ENCODE measurements around the gene MAD1L1. TPM values are rescaled to one million over a fixed set of nuclear protein-coding genes. Genes with fewer than 3 reads are reported as not detected.

The MAD1L1 gene
- total and polyA plus RNA-seq, 4 donors, result 43.0 to 54.9 (median 49.9) TPM

DNA sequence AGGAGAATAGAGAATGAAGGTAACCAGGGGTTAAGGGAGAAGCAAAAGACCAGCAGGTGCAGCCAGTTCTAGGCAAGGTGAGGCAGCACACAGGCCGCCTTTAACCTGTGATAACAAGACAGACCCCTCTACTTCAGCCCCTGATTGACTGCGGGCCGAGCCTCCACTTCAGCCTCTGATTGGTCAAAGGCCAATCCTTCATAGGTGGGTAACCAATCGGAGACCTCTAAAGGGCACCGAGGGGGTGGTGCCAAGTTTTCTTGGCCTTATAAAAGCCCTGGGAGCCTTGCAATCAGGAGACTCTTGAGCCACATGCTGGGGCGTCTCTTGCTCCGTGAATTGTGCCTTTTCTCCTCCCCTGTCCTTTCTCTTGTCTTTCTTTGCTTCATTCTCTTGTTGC is 463.9 kb downstream of the MAD1L1 start:
- Histone ChIP-seq H3K9me3 (ENCODE audit: control insufficient read depth in 4 of 4, insufficient read depth in 3 of 4, low read length in 3 of 4) (peaks cover 0 to 6% (median 0%) of the 10 kb centered on the region in 4 donors), H3K36me3 (ENCODE audit: control insufficient read depth in 4 of 4, insufficient read depth in 4 of 4, low read length in 4 of 4) (no peaks in the 10 kb centered on the region), H3K27me3 (ENCODE audit: control insufficient read depth in 3 of 3, insufficient read depth in 3 of 3, low read length in 2 of 3) (no peaks in the 10 kb centered on the region), H3K9ac (ENCODE audit: insufficient read depth in 1 of 2, low read length in 2 of 2) (no peak overlapping the region), H3K4me3 (no peak overlapping the region), H3K4me1 (ENCODE audit: control insufficient read depth in 5 of 5, insufficient read depth in 5 of 5, low read length in 5 of 5) (no peaks in the 10 kb centered on the region), H3K27ac (ENCODE audit: low read depth in 1 of 2, low read length in 1 of 2) (no peak overlapping the region)
- TF ChIP-seq, protein P1, sequence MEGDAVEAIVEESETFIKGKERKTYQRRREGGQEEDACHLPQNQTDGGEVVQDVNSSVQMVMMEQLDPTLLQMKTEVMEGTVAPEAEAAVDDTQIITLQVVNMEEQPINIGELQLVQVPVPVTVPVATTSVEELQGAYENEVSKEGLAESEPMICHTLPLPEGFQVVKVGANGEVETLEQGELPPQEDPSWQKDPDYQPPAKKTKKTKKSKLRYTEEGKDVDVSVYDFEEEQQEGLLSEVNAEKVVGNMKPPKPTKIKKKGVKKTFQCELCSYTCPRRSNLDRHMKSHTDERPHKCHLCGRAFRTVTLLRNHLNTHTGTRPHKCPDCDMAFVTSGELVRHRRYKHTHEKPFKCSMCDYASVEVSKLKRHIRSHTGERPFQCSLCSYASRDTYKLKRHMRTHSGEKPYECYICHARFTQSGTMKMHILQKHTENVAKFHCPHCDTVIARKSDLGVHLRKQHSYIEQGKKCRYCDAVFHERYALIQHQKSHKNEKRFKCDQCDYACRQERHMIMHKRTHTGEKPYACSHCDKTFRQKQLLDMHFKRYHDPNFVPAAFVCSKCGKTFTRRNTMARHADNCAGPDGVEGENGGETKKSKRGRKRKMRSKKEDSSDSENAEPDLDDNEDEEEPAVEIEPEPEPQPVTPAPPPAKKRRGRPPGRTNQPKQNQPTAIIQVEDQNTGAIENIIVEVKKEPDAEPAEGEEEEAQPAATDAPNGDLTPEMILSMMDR (IDR thresholded peaks at IDR 0.05; ENCODE audit: control extremely low read depth, extremely low read depth), result no peak
- no peak for ATAC-seq (ENCODE audit: insufficient read depth, low FRiP score)
- 90 to 93% methylated on average over 7 of the region's 7 CpGs for WGBS, 2 donors
- DNase-seq, result no peak

DNA sequence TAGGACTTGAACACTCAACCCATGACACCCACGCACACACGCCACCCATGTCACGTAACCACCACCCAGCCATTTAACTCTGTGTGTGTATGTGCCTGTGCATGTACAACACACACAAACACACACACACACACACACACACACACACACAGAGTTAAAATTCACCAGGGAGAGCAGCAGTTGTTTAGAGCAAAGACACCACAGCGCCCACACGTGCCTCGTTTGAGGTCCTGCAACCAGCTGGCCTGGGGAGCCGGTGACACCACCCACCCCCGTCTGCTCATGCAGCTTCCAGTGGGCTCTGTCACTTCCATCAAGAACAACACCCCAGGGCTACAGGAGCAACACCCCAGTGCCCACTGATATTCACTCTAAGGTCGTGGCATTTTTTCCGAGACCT is 465.2 kb downstream of the MAD1L1 start:
- TF ChIP-seq, protein P1 (IDR thresholded peaks at IDR 0.05; ENCODE audit: control extremely low read depth, extremely low read depth), result no peak
- no peaks in the 10 kb centered on the region for H3K4me1 ChIP-seq (ENCODE audit: control insufficient read depth in 5 of 5, insufficient read depth in 5 of 5, low read length in 5 of 5)
- H3K27me3 ChIP-seq (ENCODE audit: control insufficient read depth in 3 of 3, insufficient read depth in 3 of 3, low read length in 2 of 3), result no peaks in the 10 kb centered on the region
- no peak overlapping the region for H3K4me3 ChIP-seq
- H3K27ac ChIP-seq (ENCODE audit: low read depth in 1 of 2, low read length in 1 of 2), result no peak overlapping the region
- 61 to 63% methylated on average over 10 of the region's 10 CpGs for WGBS, 2 donors
- peaks cover 0 to 12% (median 0%) of the 10 kb centered on the region in 4 donors for H3K9me3 ChIP-seq (ENCODE audit: control insufficient read depth in 4 of 4, insufficient read depth in 3 of 4, low read length in 3 of 4)
- no peaks in the 10 kb centered on the region for H3K36me3 ChIP-seq (ENCODE audit: control insufficient read depth in 4 of 4, insufficient read depth in 4 of 4, low read length in 4 of 4)
- ATAC-seq (ENCODE audit: insufficient read depth, low FRiP score) (no peak), DNase-seq (no peak)
- H3K9ac ChIP-seq (ENCODE audit: insufficient read depth in 1 of 2, low read length in 2 of 2), result no peak overlapping the region

Small RNA genes within 50 kb of the gene (small RNA-seq; reads per million reads assigned to genes)
- gene MIR4655 (ENCODE audit: low replicate concordance), result not detected

Other genes with a start within 250 kb of the MAD1L1 start
- gene MRM2, start 9.3 kb upstream of the MAD1L1 start, total RNA-seq, result 10 to 100 TPM; 18.7 to 24.7 TPM
- gene MRM2, start 9.3 kb upstream of the MAD1L1 start, polyA plus RNA-seq, result 10 to 100 TPM; 21.5 to 25.5 TPM
- 10 to 100 TPM in 1 of 2 donors, 1 to 10 TPM in 1; 9.3 to 16.1 TPM for gene NUDT1, start 9.3 kb upstream of the MAD1L1 start, total RNA-seq
- gene NUDT1, start 9.3 kb upstream of the MAD1L1 start, polyA plus RNA-seq, result 10 to 100 TPM; 20.9 to 24.7 TPM
- 10 to 100 TPM; 24.6 to 54.6 TPM for gene SNX8, start 81.5 kb upstream of the MAD1L1 start, total RNA-seq
- gene SNX8, start 81.5 kb upstream of the MAD1L1 start, polyA plus RNA-seq, result 10 to 100 TPM; 44.6 to 47.0 TPM
- 100 to 1,000 TPM; 102 to 133 TPM for gene EIF3B, start 121.9 kb upstream of the MAD1L1 start, total RNA-seq
- gene EIF3B, start 121.9 kb upstream of the MAD1L1 start, polyA plus RNA-seq, result 10 to 100 TPM; 82.5 to 90.1 TPM
- gene CHST12, start 170.7 kb upstream of the MAD1L1 start, total RNA-seq, result 10 to 100 TPM; 17.9 to 30.9 TPM
- gene CHST12, start 170.7 kb upstream of the MAD1L1 start, polyA plus RNA-seq, result 10 to 100 TPM; 14.7 to 15.7 TPM
- gene GRIFIN, start 243.5 kb upstream of the MAD1L1 start, total RNA-seq, result not detected
- not detected for gene GRIFIN, start 243.5 kb upstream of the MAD1L1 start, polyA plus RNA-seq